HCT116 (cell line): ENCODE results near the gene TMTC1. TPM values are rescaled to one million over a fixed set of nuclear protein-coding genes. Genes with fewer than 3 reads are reported as not detected.

Experiments
- ATAC-seq: fragments of 200-7000 bp; cut with Tn5 transposase; 2 replicates; pipeline ENCODE4 v1.9.1; 2020; ENCODE audit warnings: mild to moderate bottlenecking, moderate library complexity
- BruUV-seq: library from RNA; stranded (reverse); fragments of 400-500 nt; replicated peaks from 2 replicates; lab custom pipeline; 2021; lab: Mats Ljungman, UMichigan
- CTCF ChIA-PET: fragments of 300-600 bp; sonication (Branson Sonifier 250); formaldehyde crosslinking; loops from one replicate; lab custom pipeline; 2021; ENCODE audit warnings: antibody characterized with exemption; lab: Charles Lee
- POLR2A ChIA-PET: fragments of 300-600, 350-600 bp; sonication (Branson Sonifier 250); formaldehyde crosslinking; loops from one replicate; lab custom pipeline; 2021; ENCODE audit warnings: antibody characterized with exemption; lab: Charles Lee
- RAD21 ChIA-PET, 2 experiments: fragments of 300-600 bp; sonication (Branson Sonifier 250); formaldehyde crosslinking; loops; one replicate each; lab custom pipeline; 2023; ENCODE audit warnings: low total read pairs in 2 of 2; ENCODE audit not compliant: uncharacterized antibody in 2 of 2, unreplicated experiment in 2 of 2, low non-redundant PET in 1 of 2; lab: Charles Lee
- DNase-seq: peaks from one replicate; pipeline ENCODE4 v3.0.0-alpha.2; 2010; ENCODE audit warnings: low read depth, low spot score
- H2AFZ ChIP-seq: fragments of 200-600 bp; shearing (Covaris generic), sonication (generic); 2 replicates; pipeline ENCODE4 v1.6.1; 2017; ENCODE audit warnings: low read depth, mixed run types, mixed read lengths, antibody characterized with exemption, low read length; ENCODE audit not compliant: poor library complexity, severe bottlenecking
- H3K27ac ChIP-seq: 2 replicates; pipeline ENCODE4 v1.5.1; 2012; ENCODE audit warnings: low read depth, low read length
- H3K27me3 ChIP-seq: fragments of 200-600 bp; sonication (generic); 2 replicates; pipeline ENCODE4 v1.6.1; 2016; ENCODE audit warnings: mixed run types, low read length, mixed read lengths; ENCODE audit not compliant: insufficient read depth
- H3K36me3 ChIP-seq, 2 experiments: fragments of 200-500 bp in 1 of 2; fragments of 200-600 bp in 1 of 2; sonication (Bioruptor generic) in 1 of 2; sonication (generic) in 1 of 2; 2 replicates each; pipeline versions ENCODE4 v1.5.1 to v1.6.1; 2014 to 2016; ENCODE audit warnings: low read length in 2 of 2, inconsistent platforms in 1 of 2, mixed read lengths in 1 of 2, mixed run types in 1 of 2; ENCODE audit not compliant: insufficient read depth in 2 of 2, control insufficient read depth in 1 of 2
- H3K4me1 ChIP-seq, 2 experiments: fragments of 200-600 bp in 1 of 2; sonication (generic) in 1 of 2; 2 replicates each; pipeline versions ENCODE4 v1.5.1 to v1.6.1; 2012 to 2017; ENCODE audit warnings: low read length in 2 of 2, inconsistent platforms in 1 of 2, mild to moderate bottlenecking in 1 of 2, mixed read lengths in 1 of 2, mixed run types in 1 of 2, moderate library complexity in 1 of 2; ENCODE audit not compliant: insufficient read depth in 2 of 2, control insufficient read depth in 1 of 2
- H3K4me2 ChIP-seq: fragments of 200-600 bp; sonication (generic); 2 replicates; pipeline ENCODE4 v1.6.1; 2017; ENCODE audit warnings: mixed run types, low read length, mixed read lengths
- H3K4me3 ChIP-seq, 2 experiments: fragments of 200-600 bp in 1 of 2; sonication (generic) in 1 of 2; replicated peaks in 1 of 2; 2 replicates each; pipeline ENCODE4 v1.5.1; 2011 to 2016; ENCODE audit warnings: low read length in 2 of 2, control low read depth in 1 of 2, low read depth in 1 of 2, mild to moderate bottlenecking in 1 of 2, mixed read lengths in 1 of 2, mixed run types in 1 of 2
- H3K79me2 ChIP-seq: fragments of 200-600 bp; sonication (generic); 2 replicates; pipeline ENCODE4 v1.6.1; 2017; ENCODE audit warnings: mild to moderate bottlenecking, mixed run types, low read length, moderate library complexity, mixed read lengths; ENCODE audit not compliant: insufficient read depth
- H3K9ac ChIP-seq: fragments of 200-600 bp; sonication (generic); 2 replicates; pipeline ENCODE4 v1.6.1; 2016; ENCODE audit warnings: low read length, mixed read lengths
- H3K9me2 ChIP-seq: fragments of 200-600 bp; sonication (generic), shearing (Covaris generic); 2 replicates; pipeline ENCODE4 v1.6.1; 2017; ENCODE audit warnings: mixed run types, mild to moderate bottlenecking, moderate library complexity; ENCODE audit not compliant: insufficient read depth
- H3K9me3 ChIP-seq, 2 experiments: fragments of 200-500 bp in 1 of 2; fragments of 200-600 bp in 1 of 2; sonication (Bioruptor generic) in 1 of 2; sonication (generic) in 1 of 2; 2 replicates each; pipeline ENCODE4 v1.6.1; 2014 to 2017; ENCODE audit warnings: low read length in 2 of 2, mixed read lengths in 2 of 2, inconsistent platforms in 1 of 2, low read depth in 1 of 2, mild to moderate bottlenecking in 1 of 2, mixed run types in 1 of 2, moderate library complexity in 1 of 2; ENCODE audit not compliant: control insufficient read depth in 1 of 2, insufficient read depth in 1 of 2
- H4K20me1 ChIP-seq: fragments of 200-600 bp; sonication (generic), shearing (Covaris generic); 2 replicates; pipeline ENCODE4 v1.6.1; 2017; ENCODE audit warnings: mixed run types, mild to moderate bottlenecking, moderate library complexity; ENCODE audit not compliant: insufficient read depth
- CBX3 ChIP-seq: IDR thresholded peaks from 2 replicates; pipeline ENCODE4 v1.6.1; 2012; ENCODE audit warnings: low read depth
- ELF1 ChIP-seq: IDR thresholded peaks from 2 replicates; pipeline ENCODE4 v1.6.1; 2012; ENCODE audit warnings: low read depth, borderline replicate concordance
- EZH2 ChIP-seq: fragments of 200-600 bp; sonication (generic); IDR thresholded peaks from 2 replicates; pipeline ENCODE4 v1.6.1; 2017; ENCODE audit warnings: antibody characterized with exemption, mixed run types
- EZH2phosphoT487 ChIP-seq: fragments of 200-600 bp; IDR thresholded peaks from 2 replicates; pipeline ENCODE4 v1.6.1; 2018; ENCODE audit warnings: antibody characterized with exemption, borderline replicate concordance
- JUND ChIP-seq: IDR thresholded peaks from 2 replicates; pipeline ENCODE4 v1.6.1; 2012
- MAX ChIP-seq: IDR thresholded peaks from 2 replicates; pipeline ENCODE4 v1.6.1; 2012
- POLR2A ChIP-seq: IDR thresholded peaks from 2 replicates; pipeline ENCODE4 v1.7.0; 2011; ENCODE audit warnings: borderline replicate concordance; ENCODE audit not compliant: insufficient read depth, insufficient read length; ENCODE audit errors: extremely low read depth
- POLR2AphosphoS5 ChIP-seq: IDR thresholded peaks from 2 replicates; pipeline ENCODE4 v1.6.1; 2011; ENCODE audit warnings: mild to moderate bottlenecking, low read depth, low read length, moderate library complexity
- RAD21 ChIP-seq: IDR thresholded peaks from 2 replicates; pipeline ENCODE4 v1.6.1; 2012; ENCODE audit warnings: low read depth, mild to moderate bottlenecking
- YY1 ChIP-seq: IDR thresholded peaks from 2 replicates; pipeline ENCODE4 v1.6.1; 2011; ENCODE audit warnings: low read length, low read depth, moderate library complexity, mild to moderate bottlenecking; ENCODE audit not compliant: insufficient replicate concordance; ENCODE audit errors: extremely low read depth
- ZNF274 ChIP-seq: fragments of 200-500 bp; sonication (Bioruptor generic); IDR thresholded peaks from 2 replicates; pipeline ENCODE4 v1.6.1; 2014; ENCODE audit warnings: mild to moderate bottlenecking, low read depth, low read length, inconsistent platforms
- intact Hi-C: fragments of 100-400 bp; cut with micrococcal nuclease; formaldehyde crosslinking; loops from 2 replicates; pipeline ENCODE4 v1.10.0; 2022
- total RNA-seq: library from RNA; stranded (reverse); gene quantifications from one replicate; pipeline ENCODE4 v1.2.1, GENCODE V29; 2021; ENCODE audit not compliant: unreplicated experiment
- TF ChIP-seq, protein P1 (sequence below): IDR thresholded peaks from 2 replicates; pipeline ENCODE4 v1.6.1; 2012
- TF ChIP-seq, protein P2 (sequence below): IDR thresholded peaks from 2 replicates; pipeline ENCODE4 v1.6.1; 2011; ENCODE audit warnings: mild to moderate bottlenecking, low read length, moderate library complexity; ENCODE audit not compliant: insufficient replicate concordance; ENCODE audit errors: extremely low read depth
- TF ChIP-seq, protein P3 (sequence below): IDR thresholded peaks from 2 replicates; pipeline ENCODE4 v1.6.1; 2012; ENCODE audit warnings: low read depth

TMTC1 gene
- total RNA-seq, 1 experiment from 2014 or later, result 2.0 TPM

DNA sequence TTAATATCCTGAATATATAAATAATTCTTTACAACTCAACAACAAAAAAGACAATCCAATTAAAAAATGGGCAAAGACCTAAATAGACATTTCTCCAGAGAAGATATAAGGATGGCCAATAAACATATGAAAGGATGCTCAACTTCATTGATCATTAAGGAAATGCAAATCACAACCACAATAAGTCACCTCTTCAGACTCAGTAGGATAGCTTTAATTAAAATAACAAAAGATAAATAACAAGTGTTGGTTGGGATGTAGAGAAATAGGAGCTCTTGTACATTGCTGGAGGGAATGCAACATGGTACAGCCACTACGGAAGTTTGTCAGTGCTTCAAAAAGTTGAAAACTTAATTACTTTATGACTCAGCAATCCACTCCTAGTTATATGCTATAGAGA is 156.5 kb downstream of the TMTC1 start:
- no peak overlapping the region for H3K9ac ChIP-seq
- ATAC-seq, result no peak
- TF ChIP-seq, protein P1, sequence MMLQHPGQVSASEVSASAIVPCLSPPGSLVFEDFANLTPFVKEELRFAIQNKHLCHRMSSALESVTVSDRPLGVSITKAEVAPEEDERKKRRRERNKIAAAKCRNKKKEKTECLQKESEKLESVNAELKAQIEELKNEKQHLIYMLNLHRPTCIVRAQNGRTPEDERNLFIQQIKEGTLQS, result no peak
- TF ChIP-seq CBX3 (no peak), JUND (no peak), EZH2phosphoT487 (no peak), MAX (no peak), EZH2 (no peak), POLR2A (no peak), RAD21 (no peak), YY1 (no peak), POLR2AphosphoS5 (no peak), ELF1 (no peak), ZNF274 (no peak)
- TF ChIP-seq, protein P2, sequence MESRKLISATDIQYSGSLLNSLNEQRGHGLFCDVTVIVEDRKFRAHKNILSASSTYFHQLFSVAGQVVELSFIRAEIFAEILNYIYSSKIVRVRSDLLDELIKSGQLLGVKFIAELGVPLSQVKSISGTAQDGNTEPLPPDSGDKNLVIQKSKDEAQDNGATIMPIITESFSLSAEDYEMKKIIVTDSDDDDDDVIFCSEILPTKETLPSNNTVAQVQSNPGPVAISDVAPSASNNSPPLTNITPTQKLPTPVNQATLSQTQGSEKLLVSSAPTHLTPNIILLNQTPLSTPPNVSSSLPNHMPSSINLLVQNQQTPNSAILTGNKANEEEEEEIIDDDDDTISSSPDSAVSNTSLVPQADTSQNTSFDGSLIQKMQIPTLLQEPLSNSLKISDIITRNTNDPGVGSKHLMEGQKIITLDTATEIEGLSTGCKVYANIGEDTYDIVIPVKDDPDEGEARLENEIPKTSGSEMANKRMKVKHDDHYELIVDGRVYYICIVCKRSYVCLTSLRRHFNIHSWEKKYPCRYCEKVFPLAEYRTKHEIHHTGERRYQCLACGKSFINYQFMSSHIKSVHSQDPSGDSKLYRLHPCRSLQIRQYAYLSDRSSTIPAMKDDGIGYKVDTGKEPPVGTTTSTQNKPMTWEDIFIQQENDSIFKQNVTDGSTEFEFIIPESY, result no peak
- TF ChIP-seq, protein P3, sequence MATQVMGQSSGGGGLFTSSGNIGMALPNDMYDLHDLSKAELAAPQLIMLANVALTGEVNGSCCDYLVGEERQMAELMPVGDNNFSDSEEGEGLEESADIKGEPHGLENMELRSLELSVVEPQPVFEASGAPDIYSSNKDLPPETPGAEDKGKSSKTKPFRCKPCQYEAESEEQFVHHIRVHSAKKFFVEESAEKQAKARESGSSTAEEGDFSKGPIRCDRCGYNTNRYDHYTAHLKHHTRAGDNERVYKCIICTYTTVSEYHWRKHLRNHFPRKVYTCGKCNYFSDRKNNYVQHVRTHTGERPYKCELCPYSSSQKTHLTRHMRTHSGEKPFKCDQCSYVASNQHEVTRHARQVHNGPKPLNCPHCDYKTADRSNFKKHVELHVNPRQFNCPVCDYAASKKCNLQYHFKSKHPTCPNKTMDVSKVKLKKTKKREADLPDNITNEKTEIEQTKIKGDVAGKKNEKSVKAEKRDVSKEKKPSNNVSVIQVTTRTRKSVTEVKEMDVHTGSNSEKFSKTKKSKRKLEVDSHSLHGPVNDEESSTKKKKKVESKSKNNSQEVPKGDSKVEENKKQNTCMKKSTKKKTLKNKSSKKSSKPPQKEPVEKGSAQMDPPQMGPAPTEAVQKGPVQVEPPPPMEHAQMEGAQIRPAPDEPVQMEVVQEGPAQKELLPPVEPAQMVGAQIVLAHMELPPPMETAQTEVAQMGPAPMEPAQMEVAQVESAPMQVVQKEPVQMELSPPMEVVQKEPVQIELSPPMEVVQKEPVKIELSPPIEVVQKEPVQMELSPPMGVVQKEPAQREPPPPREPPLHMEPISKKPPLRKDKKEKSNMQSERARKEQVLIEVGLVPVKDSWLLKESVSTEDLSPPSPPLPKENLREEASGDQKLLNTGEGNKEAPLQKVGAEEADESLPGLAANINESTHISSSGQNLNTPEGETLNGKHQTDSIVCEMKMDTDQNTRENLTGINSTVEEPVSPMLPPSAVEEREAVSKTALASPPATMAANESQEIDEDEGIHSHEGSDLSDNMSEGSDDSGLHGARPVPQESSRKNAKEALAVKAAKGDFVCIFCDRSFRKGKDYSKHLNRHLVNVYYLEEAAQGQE, result no peak
- RAD21 ChIA-PET, result no interaction called here
- H3K27ac ChIP-seq, result no peak overlapping the region
- no peak overlapping the region for H2AFZ ChIP-seq
- H3K4me1 ChIP-seq, result no peaks in the 10 kb centered on the region
- POLR2A ChIA-PET, result no interaction called here
- CTCF ChIA-PET, result no interaction called here
- DNase-seq, result no peak
- H3K27me3 ChIP-seq, result no peaks in the 10 kb centered on the region
- no peaks in the 10 kb centered on the region for H3K9me2 ChIP-seq
- no peaks in the 10 kb centered on the region for H3K9me3 ChIP-seq
- H3K4me2 ChIP-seq, result no peak overlapping the region
- no peak overlapping the region for H3K4me3 ChIP-seq
- BruUV-seq, result no TSS peak
- intact Hi-C loops, result no loop called here
- no peaks in the 10 kb centered on the region for H3K36me3 ChIP-seq
- H3K79me2 ChIP-seq, result no peaks in the 10 kb centered on the region
- H4K20me1 ChIP-seq, result no peaks in the 10 kb centered on the region
